GM23338 (cell line): Measurements from ENCODE around the gene TTC12. TPM values are rescaled to one million over a fixed set of nuclear protein-coding genes. Genes with fewer than 3 reads are reported as not detected.

ENCODE experiments used
- ATAC-seq: fragments of 200-7000 bp; cut with Tn5 transposase; 3 replicates; pipeline ENCODE4 v1.9.1; 2020
- DNase-seq: peaks from one replicate; pipeline ENCODE4 v3.0.0-alpha.2; 2015; ENCODE audit warnings: low spot score
- H2AFZ ChIP-seq: fragments of 200-600 bp; sonication (generic); 2 replicates; pipeline ENCODE4 v1.8.0; 2016; ENCODE audit warnings: antibody characterized with exemption, mild to moderate bottlenecking, moderate library complexity
- H3F3A ChIP-seq: fragments of 200-600 bp; sonication (generic); replicated peaks from 2 replicates; pipeline ENCODE4 v1.8.0; 2017; ENCODE audit warnings: antibody characterized with exemption, mixed run types, low read depth
- H3K27ac ChIP-seq: fragments of 200-600 bp; sonication (generic); 2 replicates; pipeline ENCODE4 v1.6.1; 2016; ENCODE audit warnings: low read depth
- H3K27me3 ChIP-seq: fragments of 200-600 bp; sonication (generic); 2 replicates; pipeline ENCODE4 v1.8.0; 2016; ENCODE audit warnings: mild to moderate bottlenecking, mixed run types, moderate library complexity; ENCODE audit not compliant: insufficient read depth
- H3K36me3 ChIP-seq: fragments of 200-600 bp; sonication (generic); 2 replicates; pipeline ENCODE4 v1.8.0; 2016; ENCODE audit warnings: mild to moderate bottlenecking; ENCODE audit not compliant: insufficient read depth
- H3K4me1 ChIP-seq: fragments of 200-600 bp; sonication (generic); 2 replicates; pipeline ENCODE4 v1.8.0; 2016; ENCODE audit warnings: mild to moderate bottlenecking, moderate library complexity; ENCODE audit not compliant: insufficient read depth
- H3K4me2 ChIP-seq: fragments of 200-600 bp; sonication (generic); 2 replicates; pipeline ENCODE4 v1.7.1; 2017; ENCODE audit warnings: mixed run types
- H3K4me3 ChIP-seq: fragments of 200-600 bp; sonication (generic); 2 replicates; pipeline ENCODE4 v1.6.1; 2016; ENCODE audit warnings: mixed run types
- H3K79me2 ChIP-seq: fragments of 200-600 bp; sonication (generic); replicated peaks from 2 replicates; pipeline ENCODE4 v1.8.0; 2017; ENCODE audit warnings: mild to moderate bottlenecking; ENCODE audit not compliant: insufficient read depth
- H3K9me2 ChIP-seq: fragments of 200-600 bp; sonication (generic); 2 replicates; pipeline ENCODE4 v1.8.0; 2017; ENCODE audit not compliant: insufficient read depth
- H4K20me1 ChIP-seq: fragments of 200-600 bp; sonication (generic); replicated peaks from 2 replicates; pipeline ENCODE4 v1.8.0; 2017; ENCODE audit warnings: mild to moderate bottlenecking; ENCODE audit not compliant: insufficient read depth
- H3K27ac Mint-ChIP-seq: 2 replicates; pipeline ENCODE4 v1.8.0; 2020; ENCODE audit warnings: inconsistent platforms, mild to moderate bottlenecking, moderate library complexity, mixed read lengths
- H3K27me3 Mint-ChIP-seq: 3 replicates; pipeline ENCODE4 v1.8.0; 2022; ENCODE audit warnings: low read depth, mild to moderate bottlenecking, moderate library complexity, mixed read lengths, inconsistent platforms; ENCODE audit not compliant: insufficient read depth, poor library complexity
- H3K36me3 Mint-ChIP-seq: 3 replicates; pipeline ENCODE4 v1.8.0; 2021; ENCODE audit warnings: low read depth, mild to moderate bottlenecking, inconsistent platforms, moderate library complexity, mixed read lengths
- H3K4me1 Mint-ChIP-seq: 3 replicates; pipeline ENCODE4 v1.8.0; 2020; ENCODE audit warnings: mild to moderate bottlenecking, inconsistent platforms, mixed read lengths
- H3K4me3 Mint-ChIP-seq: 3 replicates; pipeline ENCODE4 v1.8.0; 2021; ENCODE audit warnings: moderate library complexity, mild to moderate bottlenecking, inconsistent platforms, mixed read lengths
- H3K9me3 Mint-ChIP-seq: 3 replicates; pipeline ENCODE4 v1.8.0; 2020; ENCODE audit warnings: moderate library complexity, mild to moderate bottlenecking, inconsistent platforms, mixed read lengths
- CREB1 ChIP-seq: fragments of 250-450 bp; sonication (Bioruptor Pico); IDR thresholded peaks from 2 replicates; pipeline ENCODE4 v1.5.0; 2020; ENCODE audit warnings: low read depth, mild to moderate bottlenecking, moderate library complexity
- CTCF ChIP-seq, 2 experiments: fragments of 200-600 bp in 1 of 2; sonication (generic) in 1 of 2; conservative IDR thresholded peaks; 2 replicates each; pipeline versions ENCODE4 v1.5.1 to v1.6.1; 2016 to 2017; ENCODE audit warnings: antibody characterized with exemption in 2 of 2, low read depth in 2 of 2, mild to moderate bottlenecking in 2 of 2, moderate library complexity in 1 of 2
- ETS1 ChIP-seq: IDR thresholded peaks from 2 replicates; pipeline ENCODE4 v1.6.1; 2016; ENCODE audit warnings: antibody characterized with exemption
- EZH2 ChIP-seq: fragments of 200-600 bp; sonication (generic); IDR thresholded peaks from one replicate; pipeline ENCODE4 v1.8.0; 2017; ENCODE audit warnings: antibody characterized with exemption, mild to moderate bottlenecking, low read depth; ENCODE audit not compliant: unreplicated experiment
- EZH2phosphoT487 ChIP-seq: fragments of 200-600 bp; sonication (generic); IDR thresholded peaks from one replicate; pipeline ENCODE4 v1.8.1; 2018; ENCODE audit warnings: antibody characterized with exemption; ENCODE audit not compliant: unreplicated experiment
- REST ChIP-seq: IDR thresholded peaks from one replicate; pipeline ENCODE4 v1.6.1; 2018; ENCODE audit warnings: antibody characterized with exemption; ENCODE audit not compliant: unreplicated experiment
- STAT1 ChIP-seq: IDR thresholded peaks from one replicate; pipeline ENCODE4 v1.6.1; 2016; ENCODE audit warnings: antibody characterized with exemption; ENCODE audit not compliant: unreplicated experiment
- ZNF114 ChIP-seq: fragments of 250-450 bp; sonication (Bioruptor Pico); IDR thresholded peaks from 2 replicates; pipeline ENCODE4 v1.5.0; 2020; ENCODE audit warnings: mild to moderate bottlenecking, moderate library complexity
- ZNF462 ChIP-seq: fragments of 250-450 bp; sonication (Bioruptor Pico); IDR thresholded peaks from 2 replicates; pipeline ENCODE4 v1.5.0; 2020; ENCODE audit warnings: mild to moderate bottlenecking, moderate library complexity
- polyA plus RNA-seq: library from polyadenylated mRNA; unstranded; fragments of >200 nt; fragmentation: Nextera tagmentation; extraction: Ambion mirVana; gene quantifications from 2 replicates; pipeline ENCODE4 v1.2.1, GENCODE V29; 2016
- total RNA-seq: library from RNA; depleted of rRNA; stranded (reverse); fragments of >200 nt; shearing (Covaris generic); gene quantifications from 2 replicates; pipeline ENCODE4 v1.2.3, GENCODE V29; 2014

The TTC12 gene
- total and polyA plus RNA-seq, 2 experiments from 2014 or later, result 3.4 to 12.5 TPM

GRCh38 chr11:113338730-113339129 is 24.3 kb downstream of the TTC12 start (continued):
- no peak for TF ChIP-seq REST

- no peaks in the 10 kb centered on the region for H3K36me3 ChIP-seq
- H3K27ac ChIP-seq, result no peak overlapping the region
- no peaks in the 10 kb centered on the region for H3F3A ChIP-seq
- ATAC-seq (no peak), DNase-seq (no peak)
- H3K9me2 ChIP-seq, result no peaks in the 10 kb centered on the region
- no peak overlapping the region for H2AFZ ChIP-seq
- H3K4me1 ChIP-seq, result no peaks in the 10 kb centered on the region
- H3K9me3 Mint-ChIP-seq, result no peaks in the 10 kb centered on the region
- peaks cover 2% of the 10 kb centered on the region; the same call in 1 of the 3 replicates for H3K36me3 Mint-ChIP-seq
- 0 out of 3 replicates have a peak, but pooled peaks cover 4% of the 10 kb centered on the region for H3K4me1 Mint-ChIP-seq
- no peak overlapping the region for H3K4me2 ChIP-seq
- no peaks in the 10 kb centered on the region for H3K27me3 ChIP-seq
- H3K4me3 Mint-ChIP-seq, result no peak overlapping the region
- no peak overlapping the region for H3K27ac Mint-ChIP-seq
- no peaks in the 10 kb centered on the region for H4K20me1 ChIP-seq
- no peak overlapping the region for H3K4me3 ChIP-seq
- no peaks in the 10 kb centered on the region for H3K79me2 ChIP-seq
- peaks cover 2% of the 10 kb centered on the region for H3K27me3 Mint-ChIP-seq
- TF ChIP-seq STAT1 (no peak), EZH2 (no peak), EZH2phosphoT487 (no peak), ETS1 (no peak), ZNF462 (CRISPR knock-in tag) (no peak), CTCF (conservative IDR thresholded peaks at IDR 0.05; ENCODE audit: low read depth in 2 of 2) (no peak), ZNF114 (no peak), CREB1 (CRISPR knock-in tag) (no peak)
Observed at GRCh38 chr11:113339929-113340589, 25.7 kb downstream of the TTC12 start.
